HEK293 (cell line): ENCODE data around the gene ACAP3.
A peak's percentile ranks its signal among the peaks of the same experiment; 100 is the strongest.

Source experiments
- CTCF ChIA-PET: fragments of 350-600 bp; formaldehyde crosslinking; extraction: SDS; loops from one replicate; lab custom pipeline; 2021; ENCODE audit warnings: antibody characterized with exemption; lab: Yijun Ruan, JAX
- POLR2A ChIA-PET: fragments of 300-600 bp; formaldehyde crosslinking; extraction: SDS; loops from one replicate; lab custom pipeline; 2020; ENCODE audit warnings: antibody characterized with exemption, inconsistent platforms; lab: Yijun Ruan, JAX
- H3K27ac ChIP-seq: fragments of 200-500 bp; sonication (Bioruptor generic); 2 replicates; pipeline ENCODE4 v1.5.1; 2014; ENCODE audit warnings: low read depth, low read length, control low read depth, inconsistent platforms; ENCODE audit errors: extremely low read depth
- H3K36me3 ChIP-seq, 2 experiments: fragments of 200-500 bp in 1 of 2; sonication (Bioruptor generic) in 1 of 2; 1 replicate in 1 of 2; 2 replicates in 1 of 2; pipeline ENCODE4 v1.5.1; 2014 to 2017; ENCODE audit warnings: inconsistent platforms in 2 of 2, low read length in 2 of 2; ENCODE audit not compliant: control insufficient read depth in 2 of 2, insufficient read depth in 1 of 2
- H3K4me1 ChIP-seq: fragments of 200-500 bp; sonication (Bioruptor generic); 2 replicates; pipeline ENCODE4 v1.5.1; 2014; ENCODE audit warnings: mild to moderate bottlenecking, low read length, inconsistent platforms; ENCODE audit not compliant: control insufficient read depth, insufficient read depth
- H3K4me3 ChIP-seq: 2 replicates; pipeline ENCODE4 v1.5.1; 2011; ENCODE audit warnings: low read depth, mild to moderate bottlenecking, control low read depth, low read length, moderate library complexity
- H3K9me3 ChIP-seq: fragments of 200-500 bp; sonication (Bioruptor generic); 2 replicates; pipeline ENCODE4 v1.5.1; 2014; ENCODE audit warnings: low read depth, low read length, inconsistent platforms; ENCODE audit not compliant: control insufficient read depth, insufficient read depth
- BCL11A ChIP-seq: fragments of 450-650 bp; formaldehyde crosslinking; IDR thresholded peaks from 2 replicates; pipeline ENCODE4 v1.5.1; 2016; ENCODE audit warnings: low read depth, missing biosample characterization, missing genetic modification characterization
- BCL11B ChIP-seq: fragments of 450-650 bp; formaldehyde crosslinking; IDR thresholded peaks from 2 replicates; pipeline ENCODE4 v1.5.1; 2016; ENCODE audit warnings: low read depth, missing biosample characterization, missing genetic modification characterization
- ELK4 ChIP-seq: IDR thresholded peaks from 2 replicates; pipeline ENCODE4 v1.6.1; 2011; ENCODE audit warnings: mild to moderate bottlenecking, low read depth, low read length, borderline replicate concordance
- GLIS2 ChIP-seq: fragments of 450-650 bp; formaldehyde crosslinking; IDR thresholded peaks from 2 replicates; pipeline ENCODE4 v1.5.1; 2016; ENCODE audit warnings: missing biosample characterization, missing genetic modification characterization
- KLF16 ChIP-seq: fragments of 450-650 bp; formaldehyde crosslinking; IDR thresholded peaks from 2 replicates; pipeline ENCODE4 v1.5.1; 2017; ENCODE audit warnings: missing biosample characterization, missing genetic modification characterization
- OVOL3 ChIP-seq: fragments of 450-650 bp; formaldehyde crosslinking; IDR thresholded peaks from 2 replicates; pipeline ENCODE4 v1.5.1; 2016; ENCODE audit warnings: missing biosample characterization, missing genetic modification characterization
- PATZ1 ChIP-seq: fragments of 450-650 bp; formaldehyde crosslinking; IDR thresholded peaks from 2 replicates; pipeline ENCODE4 v1.5.1; 2016; ENCODE audit warnings: missing biosample characterization, missing genetic modification characterization
- PRDM2 ChIP-seq: fragments of 450-650 bp; formaldehyde crosslinking; IDR thresholded peaks from 2 replicates; pipeline ENCODE4 v1.5.1; 2016; ENCODE audit warnings: missing biosample characterization, missing genetic modification characterization, borderline replicate concordance
- RBAK ChIP-seq: fragments of 450-650 bp; formaldehyde crosslinking; IDR thresholded peaks from 2 replicates; pipeline ENCODE4 v1.5.1; 2016; ENCODE audit warnings: missing biosample characterization, missing genetic modification characterization
- REPIN1 ChIP-seq: fragments of 450-650 bp; formaldehyde crosslinking; IDR thresholded peaks from 2 replicates; pipeline ENCODE4 v1.5.1; 2017; ENCODE audit warnings: missing biosample characterization, missing genetic modification characterization, low read depth
- ZBTB17 ChIP-seq: fragments of 450-650 bp; formaldehyde crosslinking; IDR thresholded peaks from 2 replicates; pipeline ENCODE4 v1.5.1; 2016; ENCODE audit warnings: missing biosample characterization, missing genetic modification characterization
- ZEB2 ChIP-seq: fragments of 450-650 bp; formaldehyde crosslinking; IDR thresholded peaks from 2 replicates; pipeline ENCODE4 v1.5.1; 2016; ENCODE audit warnings: missing biosample characterization, missing genetic modification characterization
- ZFHX2 ChIP-seq: fragments of 450-650 bp; formaldehyde crosslinking; conservative IDR thresholded peaks from 2 replicates; pipeline ENCODE4 v1.5.1; 2016; ENCODE audit warnings: missing biosample characterization, missing genetic modification characterization
- ZNF302 ChIP-seq: fragments of 450-650 bp; formaldehyde crosslinking; IDR thresholded peaks from 2 replicates; pipeline ENCODE4 v1.5.1; 2016; ENCODE audit warnings: missing biosample characterization, missing genetic modification characterization, low read depth
- ZNF518A ChIP-seq: fragments of 450-650 bp; formaldehyde crosslinking; conservative IDR thresholded peaks from 2 replicates; pipeline ENCODE4 v1.5.1; 2016; ENCODE audit warnings: low read depth, missing biosample characterization, missing genetic modification characterization
- ZNF548 ChIP-seq: fragments of 450-650 bp; formaldehyde crosslinking; IDR thresholded peaks from 2 replicates; pipeline ENCODE4 v1.5.1; 2016; ENCODE audit warnings: missing biosample characterization, missing genetic modification characterization
- ZNF600 ChIP-seq: fragments of 450-650 bp; formaldehyde crosslinking; IDR thresholded peaks from 2 replicates; pipeline ENCODE4 v1.5.1; 2016; ENCODE audit warnings: missing biosample characterization, missing genetic modification characterization
- ZNF654 ChIP-seq: fragments of 450-650 bp; formaldehyde crosslinking; IDR thresholded peaks from 2 replicates; pipeline ENCODE4 v1.5.1; 2016; ENCODE audit warnings: low read depth, missing biosample characterization, missing genetic modification characterization
- ZNF660 ChIP-seq: fragments of 450-650 bp; IDR thresholded peaks from 2 replicates; pipeline ENCODE4 v1.5.1; 2018; ENCODE audit warnings: missing biosample characterization, mild to moderate bottlenecking, missing genetic modification characterization
- ZNF670 ChIP-seq: fragments of 450-650 bp; formaldehyde crosslinking; IDR thresholded peaks from 2 replicates; pipeline ENCODE4 v1.5.1; 2016; ENCODE audit warnings: missing biosample characterization, missing genetic modification characterization, low read depth

ACAP3 gene

GRCh38 chr1:1311107-1312104, 3.7 kb upstream of the ACAP3 start (continued):
- TF ChIP-seq PATZ1 (0 out of 2 replicates have a peak, but pooled peaks have one; percentile 15), ZEB2 (peak; percentile 30; the same call in 1 of the 2 replicates), ZBTB17 (tag by site-specific recombination) (no peak), ZNF600 (tag by site-specific recombination) (peak; percentile 64), RBAK (tag by site-specific recombination) (no peak), ZNF670 (tag by site-specific recombination) (no peak), GLIS2 (tag by site-specific recombination) (peak; percentile 52), BCL11B (tag by site-specific recombination) (peak; percentile 51; the same call in 1 of the 2 replicates), BCL11A (tag by site-specific recombination) (peak; percentile 63; the same call in 1 of the 2 replicates)

GRCh38 chr1:1310476-1311053, 2.8 kb upstream of the ACAP3 start:
- CTCF ChIA-PET: no interaction called here
- Histone ChIP-seq H3K27ac (no peak overlapping the region), H3K4me3 (no peak overlapping the region), H3K4me1 (peaks cover 7% of the 10 kb centered on the region), H3K9me3 (no peaks in the 10 kb centered on the region), H3K36me3 (peaks cover 0 to 66% of the 10 kb centered on the region in 2 experiments; a peak in 1 of 3 replicates)
- POLR2A ChIA-PET: interaction anchor here (0.5 to 2.7 kb wide), 2 partner anchors 25 to 78 kb away, joined by 3 to 7 read pairs; no protein-coding TSS in a partner anchor
- TF ChIP-seq KLF16 (tag by site-specific recombination): no peak
- 0 out of 2 replicates have a peak, but pooled peaks have one; percentile 20 for TF ChIP-seq ZEB2
- TF ChIP-seq ELK4: no peak
- TF ChIP-seq ZFHX2: peak; percentile 46
- no peak for TF ChIP-seq ZNF654 (tag by site-specific recombination)
- no peak for TF ChIP-seq ZNF518A (tag by site-specific recombination)
- no peak for TF ChIP-seq ZNF302 (tag by site-specific recombination)
- no peak for TF ChIP-seq ZNF660 (tag by site-specific recombination)
- no peak for TF ChIP-seq REPIN1 (tag by site-specific recombination)
- TF ChIP-seq PRDM2 (tag by site-specific recombination): no peak
- no peak for TF ChIP-seq ZNF548 (tag by site-specific recombination)
- TF ChIP-seq OVOL3 (tag by site-specific recombination): no peak
